Gastrocnemius medialis (tissue), 4 donors: Measurements from ENCODE around the gene PPM1L.

Experiments used
- POLR2A ChIP-seq, 2 donors: fragments of 450-650 bp; IDR thresholded peaks; one replicate each; pipeline ENCODE4 v1.6.1; 2017; ENCODE audit warnings: antibody characterized with exemption in 2 of 2, mild to moderate bottlenecking in 2 of 2, moderate library complexity in 2 of 2
- TF ChIP-seq, protein P1 (sequence below), 5 experiments: fragments of 450-650 bp in 3 of 5; fragments of 200-600 bp in 2 of 5; sonication (generic) in 2 of 5; IDR thresholded peaks in 4 of 5; conservative IDR thresholded peaks in 1 of 5; 1 replicate in 4 of 5; 2 replicates in 1 of 5; pipeline ENCODE4 v1.5.1; 2016 to 2019; ENCODE audit warnings: antibody characterized with exemption in 5 of 5, mild to moderate bottlenecking in 3 of 5, moderate library complexity in 3 of 5

DNA sequence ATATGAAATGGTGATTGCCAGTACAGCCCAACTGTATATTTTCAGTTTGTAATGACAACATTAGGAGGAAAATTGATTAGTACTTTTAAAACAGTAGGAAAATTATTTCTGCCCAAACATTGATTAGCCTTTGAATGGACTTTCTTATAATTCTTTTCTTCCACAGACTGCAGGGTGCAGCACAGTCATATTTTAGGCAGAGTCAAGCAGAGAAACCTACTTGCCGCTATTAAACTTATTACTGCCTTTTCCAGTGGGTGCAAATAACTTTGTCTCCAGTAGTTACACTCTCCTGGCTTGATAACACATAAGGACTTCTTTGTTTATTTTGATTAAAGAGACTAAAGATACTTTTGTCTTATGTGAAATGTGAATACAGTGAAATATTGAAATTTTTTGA lies 85.4 kb downstream of the PPM1L start:
- TF ChIP-seq, protein P1, sequence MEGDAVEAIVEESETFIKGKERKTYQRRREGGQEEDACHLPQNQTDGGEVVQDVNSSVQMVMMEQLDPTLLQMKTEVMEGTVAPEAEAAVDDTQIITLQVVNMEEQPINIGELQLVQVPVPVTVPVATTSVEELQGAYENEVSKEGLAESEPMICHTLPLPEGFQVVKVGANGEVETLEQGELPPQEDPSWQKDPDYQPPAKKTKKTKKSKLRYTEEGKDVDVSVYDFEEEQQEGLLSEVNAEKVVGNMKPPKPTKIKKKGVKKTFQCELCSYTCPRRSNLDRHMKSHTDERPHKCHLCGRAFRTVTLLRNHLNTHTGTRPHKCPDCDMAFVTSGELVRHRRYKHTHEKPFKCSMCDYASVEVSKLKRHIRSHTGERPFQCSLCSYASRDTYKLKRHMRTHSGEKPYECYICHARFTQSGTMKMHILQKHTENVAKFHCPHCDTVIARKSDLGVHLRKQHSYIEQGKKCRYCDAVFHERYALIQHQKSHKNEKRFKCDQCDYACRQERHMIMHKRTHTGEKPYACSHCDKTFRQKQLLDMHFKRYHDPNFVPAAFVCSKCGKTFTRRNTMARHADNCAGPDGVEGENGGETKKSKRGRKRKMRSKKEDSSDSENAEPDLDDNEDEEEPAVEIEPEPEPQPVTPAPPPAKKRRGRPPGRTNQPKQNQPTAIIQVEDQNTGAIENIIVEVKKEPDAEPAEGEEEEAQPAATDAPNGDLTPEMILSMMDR (IDR thresholded peaks at IDR 0.05 in 4 of 5, conservative IDR thresholded peaks at IDR 0.05 in 1 of 5): no peak
- TF ChIP-seq POLR2A (IDR thresholded peaks at IDR 0.05): no peak
